Trophoblast cell (in vitro differentiated cells and primary cell): ENCODE data around the gene SLC44A2.

Source experiments
- DNase-seq, 2 donors: peaks; one replicate each; pipeline ENCODE4 v3.0.0-alpha.2; 2016
- H2AFZ ChIP-seq: 2 replicates; pipeline ENCODE4 v1.6.1; 2013; ENCODE audit warnings: low read length, moderate library complexity, mild to moderate bottlenecking; ENCODE audit not compliant: insufficient read depth, poor library complexity
- H2AK5ac ChIP-seq: 2 replicates; pipeline ENCODE4 v1.6.1; 2013; ENCODE audit warnings: mild to moderate bottlenecking, low read length
- H2BK120ac ChIP-seq: 2 replicates; pipeline ENCODE4 v1.6.1; 2013; ENCODE audit warnings: low read length, mild to moderate bottlenecking, moderate library complexity; ENCODE audit not compliant: insufficient read depth, poor library complexity
- H2BK12ac ChIP-seq: 2 replicates; pipeline ENCODE4 v1.6.1; 2013; ENCODE audit warnings: mild to moderate bottlenecking, low read length, moderate library complexity
- H2BK5ac ChIP-seq: 2 replicates; pipeline ENCODE4 v1.6.1; 2013; ENCODE audit warnings: low read length, low read depth, moderate library complexity, mild to moderate bottlenecking; ENCODE audit not compliant: poor library complexity
- H3K14ac ChIP-seq: 2 replicates; pipeline ENCODE4 v1.6.1; 2013; ENCODE audit warnings: mild to moderate bottlenecking, low read length
- H3K18ac ChIP-seq: 2 replicates; pipeline ENCODE4 v1.6.1; 2013; ENCODE audit warnings: mild to moderate bottlenecking, low read length
- H3K23ac ChIP-seq: 2 replicates; pipeline ENCODE4 v1.6.1; 2013; ENCODE audit warnings: low read length
- H3K27ac ChIP-seq: 2 replicates; pipeline ENCODE4 v1.5.1; 2013; ENCODE audit warnings: low read depth, mild to moderate bottlenecking, inconsistent platforms, low read length, moderate library complexity
- H3K27me3 ChIP-seq: 2 replicates; pipeline ENCODE4 v1.6.1; 2013; ENCODE audit warnings: inconsistent platforms, mild to moderate bottlenecking, low read length, moderate library complexity; ENCODE audit not compliant: insufficient read depth
- H3K36me3 ChIP-seq, 2 experiments: 1 replicate in 1 of 2; 2 replicates in 1 of 2; pipeline ENCODE4 v1.6.1; 2013; ENCODE audit warnings: low read length in 2 of 2, mild to moderate bottlenecking in 2 of 2, moderate library complexity in 1 of 2; ENCODE audit not compliant: insufficient read depth in 2 of 2, control insufficient read depth in 1 of 2
- H3K4ac ChIP-seq: 2 replicates; pipeline ENCODE4 v1.6.1; 2013; ENCODE audit warnings: low read depth, mild to moderate bottlenecking, low read length, moderate library complexity
- H3K4me1 ChIP-seq, 2 experiments: 1 replicate in 1 of 2; 2 replicates in 1 of 2; pipeline ENCODE4 v1.6.1; 2013; ENCODE audit warnings: low read length in 2 of 2, mild to moderate bottlenecking in 2 of 2, moderate library complexity in 1 of 2; ENCODE audit not compliant: insufficient read depth in 2 of 2, control insufficient read depth in 1 of 2
- H3K4me2 ChIP-seq: 2 replicates; pipeline ENCODE4 v1.6.1; 2013; ENCODE audit warnings: inconsistent platforms, mild to moderate bottlenecking, low read length, moderate library complexity
- H3K4me3 ChIP-seq: 2 replicates; pipeline ENCODE4 v1.5.1; 2013; ENCODE audit warnings: mild to moderate bottlenecking, low read depth, low read length, inconsistent platforms
- H3K79me1 ChIP-seq: one replicate; pipeline ENCODE4 v1.6.1; 2013; ENCODE audit warnings: low read length
- H3K79me2 ChIP-seq: 2 replicates; pipeline ENCODE4 v1.6.1; 2013; ENCODE audit warnings: low read length, mild to moderate bottlenecking; ENCODE audit not compliant: control insufficient read depth, insufficient read depth, poor library complexity
- H3K9ac ChIP-seq: 2 replicates; pipeline ENCODE4 v1.6.1; 2013; ENCODE audit warnings: mild to moderate bottlenecking, low read length
- H3K9me3 ChIP-seq: 2 replicates; pipeline ENCODE4 v1.6.1; 2013; ENCODE audit warnings: low read depth, mild to moderate bottlenecking, control low read depth, inconsistent platforms, low read length; ENCODE audit not compliant: insufficient read depth
- H4K12ac ChIP-seq: 2 replicates; pipeline ENCODE4 v1.6.1; 2013; ENCODE audit warnings: low read depth, mild to moderate bottlenecking, low read length, moderate library complexity
- H4K8ac ChIP-seq: 2 replicates; pipeline ENCODE4 v1.6.1; 2013; ENCODE audit warnings: low read depth, mild to moderate bottlenecking, low read length, moderate library complexity
- H4K91ac ChIP-seq: one replicate; pipeline ENCODE4 v1.6.1; 2013; ENCODE audit warnings: low read depth, mild to moderate bottlenecking, low read length, moderate library complexity
- WGBS: extraction: QIAGEN DNeasy Blood & Tissue Kit; methylation state at CpG from one replicate; pipeline ENCODE4 v1.1.7; 2013; ENCODE audit warnings: missing lambda C conversion rate; ENCODE audit not compliant: insufficient read length, insufficient coverage; ENCODE audit errors: extremely low coverage; 5-methylcytosine and 5-hydroxymethylcytosine counted together

The SLC44A2 gene

DNA sequence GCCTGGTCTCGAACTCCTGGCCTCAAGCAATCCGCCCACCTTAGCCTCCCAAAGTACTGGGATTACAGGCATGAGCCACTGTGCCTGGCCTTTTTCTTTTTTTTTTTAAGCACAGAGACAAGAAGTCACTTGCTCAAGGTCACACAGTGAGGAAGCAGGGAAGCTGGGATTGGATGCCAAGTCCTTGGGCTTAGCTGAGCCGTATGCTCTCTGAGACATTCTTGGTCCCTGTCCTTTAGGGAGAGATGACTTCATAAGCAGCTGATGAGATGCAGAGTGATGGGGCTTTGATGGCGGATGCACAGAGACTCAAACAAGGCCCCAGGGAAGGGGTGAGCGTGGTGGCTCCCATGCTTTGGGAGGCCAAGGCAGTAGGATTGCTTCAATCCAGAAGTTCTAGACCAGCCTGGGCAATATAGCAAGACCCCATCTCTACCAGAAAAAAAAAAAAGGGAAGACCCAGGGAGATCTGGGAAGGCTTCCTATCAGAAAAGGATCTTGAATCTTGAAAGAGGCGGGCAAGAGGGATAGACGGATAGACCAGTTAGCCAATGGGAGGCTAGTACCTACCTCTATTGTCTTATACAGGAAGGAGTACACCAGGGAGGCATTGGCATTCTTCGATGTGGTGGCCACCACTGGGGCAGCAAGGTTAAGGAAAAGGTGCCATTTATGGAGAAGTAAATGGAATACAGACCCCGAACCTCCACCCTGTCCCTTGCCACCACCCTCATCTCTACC lies 42.1 kb upstream of the SLC44A2 start:
- Histone ChIP-seq H3K18ac (no peak overlapping the region), H3K4me2 (no peak overlapping the region), H3K36me3 (peaks cover 36 to 40% of the 10 kb centered on the region in 2 experiments), H4K8ac (no peak overlapping the region), H2AK5ac (no peak overlapping the region), H3K27ac (no peak overlapping the region), H2BK12ac (no peak overlapping the region), H2BK120ac (no peak overlapping the region), H3K9ac (no peak overlapping the region), H3K9me3 (peaks cover 3% of the 10 kb centered on the region), H3K4ac (no peak overlapping the region), H3K23ac (no peak overlapping the region), H4K91ac (no peak overlapping the region), H3K14ac (no peak overlapping the region), H3K79me1 (peaks cover 3% of the 10 kb centered on the region), H2AFZ (no peak overlapping the region), H3K27me3 (no peaks in the 10 kb centered on the region), H3K4me3 (no peak overlapping the region), H2BK5ac (no peak overlapping the region), H3K79me2 (peaks cover 4% of the 10 kb centered on the region), H3K4me1 (peaks cover 0 to 7% of the 10 kb centered on the region in 2 experiments), H4K12ac (no peak overlapping the region)
- DNase-seq = no peak
- WGBS = no CpG with 5 or more reads among the region's 9 CpGs

DNA sequence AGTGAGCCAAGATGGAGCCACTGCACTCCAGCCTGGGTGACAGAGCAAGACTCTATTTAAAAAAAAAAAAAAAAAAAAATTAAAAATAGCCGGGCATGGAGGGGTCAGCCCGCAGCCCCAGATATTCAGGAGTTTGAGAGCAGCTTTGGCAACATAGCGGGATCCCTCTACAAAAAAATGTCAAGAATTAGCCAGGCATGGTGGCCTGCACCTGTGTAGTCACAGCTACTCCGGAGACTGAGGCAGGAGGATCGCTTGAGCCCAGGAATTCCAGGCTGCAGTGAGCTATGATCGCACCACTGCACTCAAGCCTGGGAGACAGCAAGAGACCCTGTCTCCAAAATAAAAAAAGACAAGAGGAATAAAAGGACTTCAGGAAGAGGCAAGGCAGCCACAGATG lies 39.0 kb upstream of the SLC44A2 start:
- Histone ChIP-seq H2AK5ac (no peak overlapping the region), H3K18ac (no peak overlapping the region), H3K79me2 (peaks cover 4% of the 10 kb centered on the region), H2BK12ac (no peak overlapping the region), H3K27ac (no peak overlapping the region), H2BK120ac (no peak overlapping the region), H2AFZ (no peak overlapping the region), H4K91ac (no peak overlapping the region), H3K4me2 (peak overlapping the region; percentile 61), H3K9me3 (peaks cover 3% of the 10 kb centered on the region), H3K23ac (no peak overlapping the region), H3K27me3 (no peaks in the 10 kb centered on the region), H3K9ac (no peak overlapping the region), H2BK5ac (no peak overlapping the region), H4K12ac (no peak overlapping the region), H3K4me1 (peaks cover 0 to 4% of the 10 kb centered on the region in 2 experiments), H3K79me1 (peaks cover 3% of the 10 kb centered on the region), H3K36me3 (peaks cover 20 to 21% of the 10 kb centered on the region in 2 experiments), H4K8ac (no peak overlapping the region), H3K4me3 (peak overlapping the region; percentile 84), H3K14ac (no peak overlapping the region), H3K4ac (peak overlapping the region; percentile 23)
- WGBS = no CpG with 5 or more reads among the region's 6 CpGs
- peak; percentile 68 to 76 for DNase-seq

- H3K9me3 ChIP-seq = peaks cover 3% of the 10 kb centered on the region
- H2BK5ac ChIP-seq = peak within 1 kb of the TSS; percentile 51
- H3K4ac ChIP-seq = peak within 1 kb of the TSS; percentile 23
- H3K18ac ChIP-seq = peak within 1 kb of the TSS; percentile 89
- H3K79me2 ChIP-seq = peaks cover 4% of the 10 kb centered on the region
- H3K23ac ChIP-seq = no peak within 1 kb of the TSS
- H3K27me3 ChIP-seq = no peaks in the 10 kb centered on the region
- peak within 1 kb of the TSS; percentile 61 for H3K4me2 ChIP-seq
- H3K36me3 ChIP-seq = peaks cover 13 to 14% of the 10 kb centered on the region in 2 experiments
- H3K14ac ChIP-seq = peak within 1 kb of the TSS; percentile 73
- peak within 1 kb of the TSS; percentile 33 for H2BK120ac ChIP-seq
- peak within 1 kb of the TSS; percentile 84 for H2AFZ ChIP-seq
- H3K4me1 ChIP-seq = peaks cover 0 to 4% of the 10 kb centered on the region in 2 experiments
- H4K8ac ChIP-seq = peak within 1 kb of the TSS; percentile 87
- H4K12ac ChIP-seq = peak within 1 kb of the TSS; percentile 66
- H2AK5ac ChIP-seq = no peak within 1 kb of the TSS
- H2BK12ac ChIP-seq = peak within 1 kb of the TSS; percentile 5
- peak within 1 kb of the TSS; percentile 82 for H4K91ac ChIP-seq
- peak within 1 kb of the TSS; percentile 71 for H3K9ac ChIP-seq
- H3K79me1 ChIP-seq = peaks cover 3% of the 10 kb centered on the region
- peak within 1 kb of the TSS; percentile 84 for H3K4me3 ChIP-seq
- no peak within 1 kb of the TSS for H3K27ac ChIP-seq
- 100% methylated on average over 4 of the region's 35 CpGs for WGBS
- peak; percentile 63 to 71 for DNase-seq
Observed at GRCh38 chr19:10587022-10587838, 38.1 kb upstream of the SLC44A2 start, which contains the start of gene AP1M2. AP1M2 (minus strand) TSS chr19:10587312; CDS start chr19:10587231, 81 bp downstream.

DNA sequence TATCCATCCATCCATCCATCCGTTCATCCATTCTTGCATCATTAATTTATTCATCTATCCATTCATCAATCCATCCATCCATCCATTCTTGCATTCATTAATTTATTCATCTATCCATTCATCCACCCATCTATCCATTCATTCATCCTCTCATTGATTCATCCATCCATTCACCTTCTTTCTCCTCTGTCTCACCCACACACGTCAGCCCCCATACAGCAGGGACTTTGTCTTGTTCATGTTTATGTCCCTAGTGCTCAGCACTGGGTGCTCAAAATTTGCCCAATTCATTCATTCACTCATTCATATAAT lies 37.6 kb upstream of the SLC44A2 start:
- no peak overlapping the region for H3K18ac ChIP-seq
- no peak overlapping the region for H3K14ac ChIP-seq
- H3K23ac ChIP-seq = no peak overlapping the region
- H3K79me2 ChIP-seq = peaks cover 4% of the 10 kb centered on the region
- H2BK12ac ChIP-seq = no peak overlapping the region
- no peak for DNase-seq
- no peak overlapping the region for H2BK120ac ChIP-seq
- H3K27me3 ChIP-seq = no peaks in the 10 kb centered on the region
- WGBS = 100% methylated on average over 1 of the region's 2 CpGs
- no peak overlapping the region for H4K12ac ChIP-seq
- H3K4me2 ChIP-seq = no peak overlapping the region
- no peak overlapping the region for H3K9ac ChIP-seq
- no peak overlapping the region for H4K91ac ChIP-seq
- no peak overlapping the region for H2BK5ac ChIP-seq
- H4K8ac ChIP-seq = no peak overlapping the region
- no peak overlapping the region for H3K4ac ChIP-seq
- no peak overlapping the region for H3K27ac ChIP-seq
- no peak overlapping the region for H3K4me3 ChIP-seq
- peaks cover 3% of the 10 kb centered on the region for H3K9me3 ChIP-seq
- peaks cover 0 to 4% of the 10 kb centered on the region in 2 experiments for H3K4me1 ChIP-seq
- H3K79me1 ChIP-seq = peaks cover 3% of the 10 kb centered on the region
- no peak overlapping the region for H2AFZ ChIP-seq
- peaks cover 11 to 12% of the 10 kb centered on the region in 2 experiments for H3K36me3 ChIP-seq
- no peak overlapping the region for H2AK5ac ChIP-seq
